GM23338 (cell line): ENCODE measurements around the gene AURKAIP1. TPM values are rescaled to one million over a fixed set of nuclear protein-coding genes. Genes with fewer than 3 reads are reported as not detected.

Source experiments
- ATAC-seq: fragments of 200-7000 bp; cut with Tn5 transposase; 3 replicates; pipeline ENCODE4 v1.9.1; 2020
- DNase-seq: peaks from one replicate; pipeline ENCODE4 v3.0.0-alpha.2; 2015; ENCODE audit warnings: low spot score
- H2AFZ ChIP-seq: fragments of 200-600 bp; sonication (generic); 2 replicates; pipeline ENCODE4 v1.8.0; 2016; ENCODE audit warnings: antibody characterized with exemption, mild to moderate bottlenecking, moderate library complexity
- H3F3A ChIP-seq: fragments of 200-600 bp; sonication (generic); replicated peaks from 2 replicates; pipeline ENCODE4 v1.8.0; 2017; ENCODE audit warnings: antibody characterized with exemption, mixed run types, low read depth
- H3K27ac ChIP-seq: fragments of 200-600 bp; sonication (generic); 2 replicates; pipeline ENCODE4 v1.6.1; 2016; ENCODE audit warnings: low read depth
- H3K27me3 ChIP-seq: fragments of 200-600 bp; sonication (generic); 2 replicates; pipeline ENCODE4 v1.8.0; 2016; ENCODE audit warnings: mild to moderate bottlenecking, mixed run types, moderate library complexity; ENCODE audit not compliant: insufficient read depth
- H3K36me3 ChIP-seq: fragments of 200-600 bp; sonication (generic); 2 replicates; pipeline ENCODE4 v1.8.0; 2016; ENCODE audit warnings: mild to moderate bottlenecking; ENCODE audit not compliant: insufficient read depth
- H3K4me1 ChIP-seq: fragments of 200-600 bp; sonication (generic); 2 replicates; pipeline ENCODE4 v1.8.0; 2016; ENCODE audit warnings: mild to moderate bottlenecking, moderate library complexity; ENCODE audit not compliant: insufficient read depth
- H3K4me2 ChIP-seq: fragments of 200-600 bp; sonication (generic); 2 replicates; pipeline ENCODE4 v1.7.1; 2017; ENCODE audit warnings: mixed run types
- H3K4me3 ChIP-seq: fragments of 200-600 bp; sonication (generic); 2 replicates; pipeline ENCODE4 v1.6.1; 2016; ENCODE audit warnings: mixed run types
- H3K79me2 ChIP-seq: fragments of 200-600 bp; sonication (generic); replicated peaks from 2 replicates; pipeline ENCODE4 v1.8.0; 2017; ENCODE audit warnings: mild to moderate bottlenecking; ENCODE audit not compliant: insufficient read depth
- H3K9me2 ChIP-seq: fragments of 200-600 bp; sonication (generic); 2 replicates; pipeline ENCODE4 v1.8.0; 2017; ENCODE audit not compliant: insufficient read depth
- H4K20me1 ChIP-seq: fragments of 200-600 bp; sonication (generic); replicated peaks from 2 replicates; pipeline ENCODE4 v1.8.0; 2017; ENCODE audit warnings: mild to moderate bottlenecking; ENCODE audit not compliant: insufficient read depth
- H3K27ac Mint-ChIP-seq: 2 replicates; pipeline ENCODE4 v1.8.0; 2020; ENCODE audit warnings: inconsistent platforms, mild to moderate bottlenecking, moderate library complexity, mixed read lengths
- H3K27me3 Mint-ChIP-seq: 3 replicates; pipeline ENCODE4 v1.8.0; 2022; ENCODE audit warnings: low read depth, mild to moderate bottlenecking, moderate library complexity, mixed read lengths, inconsistent platforms; ENCODE audit not compliant: insufficient read depth, poor library complexity
- H3K36me3 Mint-ChIP-seq: 3 replicates; pipeline ENCODE4 v1.8.0; 2021; ENCODE audit warnings: low read depth, mild to moderate bottlenecking, inconsistent platforms, moderate library complexity, mixed read lengths
- H3K4me1 Mint-ChIP-seq: 3 replicates; pipeline ENCODE4 v1.8.0; 2020; ENCODE audit warnings: mild to moderate bottlenecking, inconsistent platforms, mixed read lengths
- H3K4me3 Mint-ChIP-seq: 3 replicates; pipeline ENCODE4 v1.8.0; 2021; ENCODE audit warnings: moderate library complexity, mild to moderate bottlenecking, inconsistent platforms, mixed read lengths
- H3K9me3 Mint-ChIP-seq: 3 replicates; pipeline ENCODE4 v1.8.0; 2020; ENCODE audit warnings: moderate library complexity, mild to moderate bottlenecking, inconsistent platforms, mixed read lengths
- ETS1 ChIP-seq: IDR thresholded peaks from 2 replicates; pipeline ENCODE4 v1.6.1; 2016; ENCODE audit warnings: antibody characterized with exemption
- EZH2phosphoT487 ChIP-seq: fragments of 200-600 bp; sonication (generic); IDR thresholded peaks from one replicate; pipeline ENCODE4 v1.8.1; 2018; ENCODE audit warnings: antibody characterized with exemption; ENCODE audit not compliant: unreplicated experiment
- JUNB ChIP-seq: IDR thresholded peaks from one replicate; pipeline ENCODE4 v1.6.1; 2016; ENCODE audit warnings: antibody characterized with exemption; ENCODE audit not compliant: unreplicated experiment
- POLR2AphosphoS5 ChIP-seq: IDR thresholded peaks from 2 replicates; pipeline ENCODE4 v1.6.1; 2016; ENCODE audit warnings: antibody characterized with exemption, low read depth
- polyA plus RNA-seq: library from polyadenylated mRNA; unstranded; fragments of >200 nt; fragmentation: Nextera tagmentation; extraction: Ambion mirVana; gene quantifications from 2 replicates; pipeline ENCODE4 v1.2.1, GENCODE V29; 2016
- total RNA-seq: library from RNA; depleted of rRNA; stranded (reverse); fragments of >200 nt; shearing (Covaris generic); gene quantifications from 2 replicates; pipeline ENCODE4 v1.2.3, GENCODE V29; 2014
- TF ChIP-seq, protein P1 (sequence below): IDR thresholded peaks from one replicate; pipeline ENCODE4 v1.6.1; 2018; ENCODE audit warnings: antibody characterized with exemption; ENCODE audit not compliant: unreplicated experiment

The AURKAIP1 gene
- total and polyA plus RNA-seq, 2 experiments from 2014 or later = 167 to 355 TPM

GRCh38 chr1:1381294-1381693 is 6.3 kb upstream of the AURKAIP1 start (continued):
- TF ChIP-seq, protein P1, sequence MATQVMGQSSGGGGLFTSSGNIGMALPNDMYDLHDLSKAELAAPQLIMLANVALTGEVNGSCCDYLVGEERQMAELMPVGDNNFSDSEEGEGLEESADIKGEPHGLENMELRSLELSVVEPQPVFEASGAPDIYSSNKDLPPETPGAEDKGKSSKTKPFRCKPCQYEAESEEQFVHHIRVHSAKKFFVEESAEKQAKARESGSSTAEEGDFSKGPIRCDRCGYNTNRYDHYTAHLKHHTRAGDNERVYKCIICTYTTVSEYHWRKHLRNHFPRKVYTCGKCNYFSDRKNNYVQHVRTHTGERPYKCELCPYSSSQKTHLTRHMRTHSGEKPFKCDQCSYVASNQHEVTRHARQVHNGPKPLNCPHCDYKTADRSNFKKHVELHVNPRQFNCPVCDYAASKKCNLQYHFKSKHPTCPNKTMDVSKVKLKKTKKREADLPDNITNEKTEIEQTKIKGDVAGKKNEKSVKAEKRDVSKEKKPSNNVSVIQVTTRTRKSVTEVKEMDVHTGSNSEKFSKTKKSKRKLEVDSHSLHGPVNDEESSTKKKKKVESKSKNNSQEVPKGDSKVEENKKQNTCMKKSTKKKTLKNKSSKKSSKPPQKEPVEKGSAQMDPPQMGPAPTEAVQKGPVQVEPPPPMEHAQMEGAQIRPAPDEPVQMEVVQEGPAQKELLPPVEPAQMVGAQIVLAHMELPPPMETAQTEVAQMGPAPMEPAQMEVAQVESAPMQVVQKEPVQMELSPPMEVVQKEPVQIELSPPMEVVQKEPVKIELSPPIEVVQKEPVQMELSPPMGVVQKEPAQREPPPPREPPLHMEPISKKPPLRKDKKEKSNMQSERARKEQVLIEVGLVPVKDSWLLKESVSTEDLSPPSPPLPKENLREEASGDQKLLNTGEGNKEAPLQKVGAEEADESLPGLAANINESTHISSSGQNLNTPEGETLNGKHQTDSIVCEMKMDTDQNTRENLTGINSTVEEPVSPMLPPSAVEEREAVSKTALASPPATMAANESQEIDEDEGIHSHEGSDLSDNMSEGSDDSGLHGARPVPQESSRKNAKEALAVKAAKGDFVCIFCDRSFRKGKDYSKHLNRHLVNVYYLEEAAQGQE = no peak
- no peak for TF ChIP-seq JUNB

DNA sequence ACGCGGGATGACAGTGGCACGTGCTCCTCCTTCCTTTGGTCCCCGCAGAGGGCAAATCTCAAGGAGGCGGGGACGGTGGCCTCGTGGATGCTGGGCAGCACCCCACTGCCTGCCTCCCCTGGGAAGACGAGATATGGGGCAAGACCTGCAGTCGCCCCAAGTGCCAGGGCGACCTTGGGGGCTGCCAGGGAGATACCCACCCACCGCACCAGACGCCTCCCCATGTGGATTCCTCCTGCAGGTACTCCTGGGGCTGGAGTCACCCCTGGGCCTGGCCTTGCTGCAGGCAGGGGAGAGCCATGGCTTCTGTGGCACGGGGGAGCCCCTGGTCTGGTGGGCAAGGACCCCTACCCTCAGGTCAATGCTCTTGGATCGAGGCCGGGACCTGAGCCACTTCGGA is 5.9 kb upstream of the AURKAIP1 start:
- Mint-ChIP-seq H3K4me1 (peaks cover 3% of the 10 kb centered on the region; the same call in 2 of the 3 replicates), H3K27me3 (peaks cover 5% of the 10 kb centered on the region), H3K27ac (no peak overlapping the region), H3K4me3 (no peak overlapping the region), H3K36me3 (peaks cover 18% of the 10 kb centered on the region; the same call in 2 of the 3 replicates), H3K9me3 (no peaks in the 10 kb centered on the region; the same call in 2 of the 3 replicates)
- Histone ChIP-seq H3K79me2 (0 out of 2 replicates have a peak, but pooled peaks cover 5% of the 10 kb centered on the region), H3K4me2 (no peak overlapping the region), H4K20me1 (no peaks in the 10 kb centered on the region; the same call in 1 of the 2 replicates), H3K27me3 (no peaks in the 10 kb centered on the region), H3K4me3 (no peak overlapping the region), H3K4me1 (peaks cover 5% of the 10 kb centered on the region; the same call in 1 of the 2 replicates), H2AFZ (no peak overlapping the region), H3K36me3 (no peaks in the 10 kb centered on the region; the same call in 1 of the 2 replicates), H3K9me2 (no peaks in the 10 kb centered on the region), H3K27ac (no peak overlapping the region), H3F3A (peaks cover 7% of the 10 kb centered on the region)
- ATAC-seq (no peak), DNase-seq (no peak)
- no peak for TF ChIP-seq ETS1
- no peak for TF ChIP-seq EZH2phosphoT487
- no peak for TF ChIP-seq POLR2AphosphoS5
- no peak for TF ChIP-seq JUNB

DNA sequence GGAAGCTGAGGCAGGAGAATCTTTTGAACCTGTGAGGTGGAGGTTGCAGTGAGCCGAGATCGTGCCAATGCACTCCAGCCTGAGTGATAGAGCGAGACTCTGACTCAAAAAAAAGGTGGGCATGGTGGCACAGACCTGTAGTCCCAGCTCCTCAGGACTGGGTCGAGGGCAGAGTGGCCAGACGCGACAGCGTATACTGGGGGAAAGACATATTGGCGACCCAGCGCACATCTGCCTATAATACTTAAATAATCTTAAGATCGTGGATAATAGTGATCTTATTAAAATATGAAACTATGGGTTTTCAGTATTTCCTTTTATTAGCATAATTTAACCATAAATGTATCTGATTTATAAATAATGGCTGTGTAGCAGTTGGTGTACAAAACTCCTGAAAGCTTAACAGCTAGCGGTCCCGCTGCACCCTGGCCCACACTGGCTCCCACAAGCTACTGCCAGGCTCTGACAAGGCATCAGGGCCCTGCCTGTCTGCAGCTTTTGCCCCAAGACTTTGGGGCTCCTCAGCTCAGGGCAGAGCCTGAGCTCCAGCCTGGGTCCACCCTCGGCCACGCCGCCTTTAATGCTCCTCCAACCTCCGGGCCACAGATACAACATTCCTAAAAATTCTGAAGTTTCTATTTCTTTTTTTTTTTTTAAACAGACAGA is 2.7 kb upstream of the AURKAIP1 start:
- no peak overlapping the region for H3K4me3 Mint-ChIP-seq
- no peak for ATAC-seq

More for the DNA sequence above, 2.7 kb upstream of the AURKAIP1 start:
- Mint-ChIP-seq H3K27me3 (peaks cover 5% of the 10 kb centered on the region), H3K9me3 (no peaks in the 10 kb centered on the region; the same call in 1 of the 3 replicates), H3K36me3 (peaks cover 9% of the 10 kb centered on the region; the same call in 2 of the 3 replicates), H3K4me1 (peaks cover 7% of the 10 kb centered on the region), H3K27ac (no peak overlapping the region)
- DNase-seq = no peak
- no peak for TF ChIP-seq JUNB
- TF ChIP-seq, protein P1 = no peak
- Histone ChIP-seq H3K79me2 (peaks cover 21% of the 10 kb centered on the region), H3K36me3 (no peaks in the 10 kb centered on the region), H3K4me2 (no peak overlapping the region), H3K4me1 (peaks cover 9% of the 10 kb centered on the region), H2AFZ (no peak overlapping the region), H3K4me3 (no peak overlapping the region), H3K27me3 (no peaks in the 10 kb centered on the region), H3K9me2 (no peaks in the 10 kb centered on the region), H3K27ac (no peak overlapping the region), H4K20me1 (peaks cover 7% of the 10 kb centered on the region), H3F3A (peaks cover 13% of the 10 kb centered on the region)
